Activated T-helper 9 cell treated with anti-CD3 and anti-CD28 coated beads, Interleukin-2, amount 50 U/mL, for 16 hours (primary cell): ENCODE measurements around the gene PRDM16.

Source experiments
- DNase-seq: peaks from one replicate; pipeline ENCODE4 v3.0.0-alpha.2; 2020; ENCODE audit warnings: low read depth

PRDM16 gene

DNA sequence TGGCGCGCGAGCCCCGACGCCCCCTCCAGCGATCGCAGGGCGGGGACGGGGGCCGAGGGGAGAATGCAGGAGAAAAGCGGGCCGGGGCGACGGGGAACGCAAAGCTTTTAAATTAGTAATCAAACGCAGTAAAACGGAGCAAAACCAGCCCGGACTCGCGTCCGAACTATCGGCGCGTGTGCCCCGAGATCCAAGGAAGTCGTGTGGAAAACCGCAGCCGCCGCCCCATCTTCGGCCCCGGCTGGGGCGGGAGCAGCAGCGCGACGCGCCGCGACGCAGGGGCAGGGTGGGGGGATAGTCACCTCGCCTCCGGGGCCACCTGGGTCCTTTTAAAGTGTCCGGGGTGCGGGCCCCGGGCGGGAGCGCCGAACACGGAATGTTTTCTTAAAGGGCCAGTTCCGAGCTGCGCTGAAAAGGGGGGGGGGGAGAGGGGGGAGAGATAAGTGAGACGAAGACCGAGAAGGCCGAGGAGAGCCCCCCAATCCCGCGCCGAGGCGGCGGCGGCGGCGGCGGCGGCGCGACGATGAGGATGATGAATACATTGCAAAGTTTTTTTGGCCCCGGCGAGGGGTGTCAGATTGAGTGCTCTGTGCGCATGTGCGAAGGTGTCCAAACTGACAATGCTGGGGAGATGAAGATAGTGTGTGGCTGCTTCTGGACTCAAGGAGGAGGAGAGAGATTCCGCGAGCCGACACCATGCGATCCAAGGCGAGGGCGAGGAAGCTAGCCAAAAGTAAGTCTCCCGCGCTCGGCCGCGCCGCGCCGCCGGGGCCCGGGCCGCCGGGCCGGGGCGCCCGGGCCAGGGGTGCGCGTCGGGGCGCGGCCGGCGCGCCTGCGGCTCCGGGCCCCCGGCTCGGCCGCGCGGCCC is at the start of gene PRDM16:
TSS of gene PRDM16 (plus strand) at position 640 of the 868 bp plus-strand sequence. CDS start at position 697, 57 bp downstream.
- DNase-seq: no peak

DNA sequence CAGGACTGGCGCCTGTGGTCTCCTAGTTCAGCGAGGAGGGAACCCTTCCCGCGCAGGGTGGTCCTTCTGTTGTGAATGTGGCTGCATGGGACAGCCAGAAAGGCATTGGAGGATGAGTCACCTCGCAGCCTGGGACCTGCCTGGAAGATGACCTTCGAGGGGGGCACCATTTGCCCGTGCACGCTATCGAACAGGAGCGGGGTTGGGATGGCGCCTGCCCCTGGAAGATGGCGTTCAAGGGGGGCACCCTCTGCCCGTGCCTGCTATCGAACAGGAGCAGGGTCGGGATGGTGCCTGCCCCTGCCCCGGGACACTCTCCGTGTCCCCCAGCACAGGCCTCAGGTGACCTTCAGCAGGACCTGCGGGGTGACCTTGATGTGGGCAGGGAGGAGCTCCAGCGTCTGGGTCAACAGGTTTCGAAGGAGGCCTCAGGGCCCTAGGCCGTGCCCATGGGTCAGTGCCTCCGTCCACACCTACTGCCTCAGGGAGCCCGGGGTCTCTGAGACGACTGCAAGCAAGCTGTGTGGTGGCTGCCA is 49.4 kb upstream of the PRDM16 start:
- DNase-seq: no peak

DNA sequence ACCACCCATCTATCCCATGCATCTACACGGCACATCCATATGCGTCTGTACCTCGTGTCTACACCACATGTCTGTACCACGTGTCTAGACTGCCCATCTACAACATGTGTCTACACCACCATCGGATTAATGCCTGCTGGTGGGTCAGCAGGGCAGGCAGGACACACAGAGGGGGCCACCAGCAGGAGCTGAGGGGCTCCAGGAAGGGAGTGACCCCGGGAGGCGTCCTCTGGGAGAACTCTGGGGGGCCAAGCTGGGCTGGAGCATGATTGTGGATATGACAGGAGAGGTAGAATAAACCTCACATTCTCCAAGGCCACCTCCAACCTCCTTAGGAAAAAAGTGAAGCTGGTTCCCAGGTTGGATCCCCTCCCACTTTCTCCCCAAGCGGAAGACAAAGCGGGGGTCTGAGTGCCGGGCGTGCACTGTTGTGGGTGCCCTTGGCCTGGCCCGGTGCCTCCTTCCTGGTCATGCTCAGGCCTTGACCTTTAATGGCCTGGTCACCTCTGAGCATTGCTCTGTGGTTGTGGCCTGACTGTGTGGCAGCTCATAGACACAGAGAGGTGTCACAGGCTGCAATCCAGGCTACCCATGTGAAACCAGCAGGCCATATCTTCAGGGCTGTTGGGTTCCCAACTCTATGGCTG is 48.6 kb upstream of the PRDM16 start:
- DNase-seq: no peak

DNA sequence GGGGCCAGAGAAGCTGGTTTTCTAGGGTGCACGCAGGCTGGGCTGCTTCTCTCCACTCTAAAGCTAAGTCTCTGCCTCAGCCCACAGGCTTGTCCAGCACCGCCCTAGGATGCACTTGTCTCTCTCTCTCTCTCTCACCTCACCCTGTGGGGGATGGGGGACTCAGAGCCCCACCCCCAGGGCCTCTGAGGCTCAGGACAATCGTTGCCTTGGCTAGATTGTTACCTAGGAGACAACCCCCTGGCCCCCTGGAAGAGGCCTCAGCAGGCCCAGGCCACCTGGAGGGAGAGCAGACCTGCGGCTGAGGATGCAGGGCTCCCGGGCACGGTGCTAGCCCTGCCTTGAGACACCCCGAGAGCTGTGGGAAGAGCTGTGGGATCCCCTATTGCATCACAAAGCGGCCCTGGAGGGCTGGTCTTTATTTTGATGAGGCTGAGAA is 47.8 kb upstream of the PRDM16 start, which contains the start of gene ACTRT2:
TSS of gene ACTRT2 (plus strand) at position 235 of the 439 bp plus-strand sequence. CDS start 220 bp downstream, outside the sequence.
- DNase-seq: no peak

DNA sequence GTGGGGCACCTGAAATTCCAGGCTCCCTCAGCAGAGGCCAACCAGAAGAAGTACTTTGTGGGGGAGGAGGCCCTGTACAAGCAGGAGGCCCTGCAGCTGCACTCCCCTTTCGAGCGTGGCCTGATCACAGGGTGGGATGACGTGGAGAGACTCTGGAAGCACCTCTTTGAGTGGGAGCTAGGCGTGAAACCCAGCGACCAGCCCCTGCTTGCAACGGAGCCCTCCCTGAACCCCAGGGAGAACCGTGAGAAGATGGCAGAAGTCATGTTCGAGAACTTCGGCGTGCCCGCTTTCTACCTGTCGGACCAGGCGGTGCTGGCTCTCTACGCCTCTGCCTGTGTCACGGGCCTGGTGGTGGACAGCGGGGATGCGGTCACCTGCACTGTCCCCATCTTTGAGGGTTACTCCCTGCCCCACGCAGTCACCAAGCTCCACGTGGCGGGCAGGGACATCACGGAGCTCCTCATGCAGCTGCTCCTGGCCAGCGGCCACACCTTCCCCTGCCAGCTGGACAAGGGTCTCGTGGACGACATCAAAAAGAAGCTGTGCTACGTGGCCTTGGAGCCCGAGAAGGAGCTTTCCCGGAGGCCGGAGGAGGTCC is 47.1 kb upstream of the PRDM16 start:
- DNase-seq: no peak

DNA sequence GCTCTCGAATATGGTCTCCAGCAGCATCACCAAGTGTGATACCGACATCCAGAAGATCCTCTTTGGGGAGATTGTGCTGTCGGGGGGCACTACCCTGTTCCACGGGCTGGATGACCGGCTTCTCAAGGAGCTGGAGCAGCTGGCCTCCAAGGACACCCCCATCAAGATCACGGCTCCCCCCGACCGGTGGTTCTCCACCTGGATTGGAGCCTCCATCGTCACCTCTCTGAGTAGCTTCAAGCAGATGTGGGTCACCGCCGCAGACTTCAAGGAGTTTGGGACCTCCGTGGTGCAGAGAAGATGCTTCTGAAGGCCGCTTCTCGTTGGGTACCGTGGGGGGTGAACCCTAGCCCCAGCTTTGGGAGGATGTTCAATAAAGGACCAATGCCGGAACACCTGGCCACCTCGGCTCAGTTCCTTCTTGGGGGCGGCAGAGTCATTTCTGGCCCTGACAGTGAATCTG is 46.5 kb upstream of the PRDM16 start:
- no peak for DNase-seq

DNA sequence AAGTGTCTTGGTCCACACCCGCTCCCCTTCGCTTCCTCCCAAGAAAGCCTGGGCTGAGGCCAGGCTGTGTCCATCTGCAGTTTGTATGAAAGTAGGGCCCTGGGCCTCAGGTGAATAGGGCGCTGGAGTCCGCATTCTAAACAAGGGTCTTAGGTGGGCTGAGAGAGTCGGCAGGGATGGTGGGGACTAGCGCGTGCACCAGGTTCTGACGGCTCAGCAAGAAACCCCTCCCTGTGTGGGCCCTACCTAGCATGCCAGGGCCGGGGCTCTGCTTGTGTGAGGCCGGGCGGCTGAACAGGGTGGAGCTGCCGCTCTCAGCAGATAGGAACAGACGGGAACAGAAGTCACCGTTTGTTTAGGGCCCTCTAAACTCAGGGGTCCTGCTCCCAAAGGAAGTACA is 46.0 kb upstream of the PRDM16 start:
- DNase-seq: no peak

DNA sequence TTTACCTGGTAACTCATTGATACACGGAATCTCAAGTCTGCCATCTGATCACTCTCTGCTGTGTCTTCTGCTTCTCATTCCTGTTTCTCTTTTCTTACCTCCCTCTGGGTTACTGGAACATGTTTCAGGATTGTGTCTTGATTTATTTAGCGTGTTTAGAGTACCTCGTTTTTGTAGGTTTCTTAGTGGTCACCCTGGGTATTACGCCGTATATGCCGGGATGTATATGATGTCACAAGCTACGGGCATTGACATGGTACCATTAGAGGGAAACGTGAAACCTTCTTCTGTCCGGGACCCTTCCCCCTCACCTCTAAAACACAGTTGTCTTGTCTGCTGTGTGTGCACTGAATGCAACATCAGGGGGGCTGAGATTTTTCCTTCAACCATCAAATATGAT is 45.0 kb upstream of the PRDM16 start:
- DNase-seq: no peak

DNA sequence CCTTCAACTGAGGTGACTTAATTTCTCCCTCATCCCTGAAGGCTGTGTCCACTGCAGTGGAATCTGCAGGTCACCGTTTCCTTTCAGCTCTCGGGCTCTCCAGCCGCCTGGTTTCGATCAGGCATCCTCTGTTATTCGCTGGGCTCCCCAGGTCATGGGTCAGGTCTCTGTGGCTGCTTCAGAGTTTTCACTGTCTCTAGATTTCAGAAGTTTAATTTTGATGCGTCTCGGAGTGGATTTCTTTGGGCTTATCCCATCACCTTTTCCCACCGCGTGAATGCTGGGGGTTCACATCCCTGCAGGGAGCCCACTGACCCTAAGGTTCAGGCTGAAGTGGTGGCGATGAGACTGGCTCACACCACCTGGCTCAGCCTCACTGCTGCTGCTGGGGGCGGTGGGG is 44.4 kb upstream of the PRDM16 start:
- no peak for DNase-seq

DNA sequence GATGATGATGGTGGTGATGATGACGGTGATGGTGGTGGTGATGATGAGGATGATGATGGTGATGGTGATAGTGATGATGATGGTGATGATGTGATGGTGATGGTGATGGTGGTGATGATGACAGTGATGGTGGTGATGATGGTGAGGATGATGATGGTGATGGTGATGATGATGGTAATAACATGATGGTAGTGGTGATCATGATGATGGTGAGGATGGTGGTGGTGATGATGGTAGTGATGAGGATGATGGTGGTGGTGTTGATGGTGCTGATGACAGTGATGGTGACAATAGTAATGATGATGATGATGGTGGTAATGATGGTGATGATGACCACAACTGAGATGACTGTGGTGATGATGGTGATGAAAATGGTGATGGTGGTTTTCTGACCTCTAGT is 42.9 kb upstream of the PRDM16 start:
- no peak for DNase-seq

DNA sequence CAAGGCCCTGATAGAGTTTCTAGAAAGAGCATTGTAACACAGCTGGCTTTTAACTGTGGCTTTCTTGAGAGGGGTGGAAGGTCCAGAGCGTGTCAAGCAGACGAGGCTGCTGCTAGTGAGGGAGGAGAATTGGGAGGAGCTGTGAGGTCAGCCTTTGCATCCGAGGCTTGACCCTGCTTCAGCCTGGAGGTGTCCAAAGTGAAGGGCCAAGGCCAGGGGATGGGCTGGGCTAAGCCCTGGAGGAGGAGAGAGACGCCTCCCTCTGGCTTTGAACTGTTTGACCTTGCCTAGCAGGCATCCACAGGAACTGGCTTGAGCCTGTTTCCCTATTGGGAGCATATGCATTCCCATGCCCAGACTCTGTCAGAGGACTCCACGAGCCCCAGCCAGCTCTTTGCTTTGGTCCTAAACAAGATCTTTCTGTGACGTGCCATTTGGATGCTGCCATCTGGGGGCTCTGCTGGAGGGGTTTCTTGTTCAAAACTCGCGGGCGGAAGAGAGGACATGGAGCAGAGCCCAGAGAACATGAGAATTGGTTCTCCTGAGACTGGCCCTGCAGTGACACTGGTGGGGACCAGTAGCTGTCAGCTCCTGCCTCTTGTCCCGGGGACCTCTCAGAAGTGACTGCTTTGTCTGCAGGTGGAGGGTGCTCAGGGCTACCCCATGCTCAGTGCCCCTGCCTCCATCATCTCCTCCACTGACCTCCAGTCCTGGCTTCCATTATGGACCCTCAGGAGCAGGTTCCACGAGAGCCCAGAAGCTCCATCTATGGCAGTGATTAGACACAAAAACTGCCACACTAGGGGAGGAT is 42.2 kb upstream of the PRDM16 start:
- DNase-seq: no peak

DNA sequence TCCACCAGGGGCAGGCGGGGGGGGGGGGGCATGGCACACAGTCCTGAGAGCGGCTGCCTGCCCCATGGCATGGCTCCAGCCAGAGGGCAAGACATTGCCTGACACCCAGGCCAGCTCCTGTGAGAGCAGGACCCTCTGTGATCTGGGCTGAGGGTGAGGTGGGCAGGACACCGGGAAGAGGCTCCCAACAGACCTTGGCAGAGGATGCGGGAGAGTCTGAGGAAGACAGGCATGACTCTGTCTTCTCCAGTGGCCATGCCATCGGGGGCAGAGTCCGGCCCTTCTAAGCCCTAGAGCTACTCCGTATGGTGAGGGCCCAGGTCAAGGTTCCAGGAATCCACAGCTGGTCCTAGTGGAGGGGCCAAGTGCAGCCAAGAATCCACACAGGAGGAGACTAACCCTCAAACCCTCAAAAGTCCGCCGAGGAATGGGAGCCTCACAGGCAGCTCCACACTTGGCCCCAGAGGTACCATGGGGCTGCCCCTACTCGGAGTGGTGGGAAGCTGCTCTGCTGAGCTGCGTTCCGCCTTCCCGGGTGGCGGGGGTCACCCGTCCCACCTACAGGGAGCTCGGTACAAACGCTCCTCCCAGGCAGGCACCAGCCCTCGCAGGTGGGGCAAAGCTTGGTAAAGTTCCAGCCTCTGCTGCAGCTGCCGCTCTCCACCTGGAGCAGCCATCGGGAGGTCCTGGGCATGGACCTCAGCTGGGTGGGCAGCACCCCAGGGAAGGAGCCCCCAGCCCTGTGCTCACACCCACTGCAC is 41.2 kb upstream of the PRDM16 start:
- no peak for DNase-seq

DNA sequence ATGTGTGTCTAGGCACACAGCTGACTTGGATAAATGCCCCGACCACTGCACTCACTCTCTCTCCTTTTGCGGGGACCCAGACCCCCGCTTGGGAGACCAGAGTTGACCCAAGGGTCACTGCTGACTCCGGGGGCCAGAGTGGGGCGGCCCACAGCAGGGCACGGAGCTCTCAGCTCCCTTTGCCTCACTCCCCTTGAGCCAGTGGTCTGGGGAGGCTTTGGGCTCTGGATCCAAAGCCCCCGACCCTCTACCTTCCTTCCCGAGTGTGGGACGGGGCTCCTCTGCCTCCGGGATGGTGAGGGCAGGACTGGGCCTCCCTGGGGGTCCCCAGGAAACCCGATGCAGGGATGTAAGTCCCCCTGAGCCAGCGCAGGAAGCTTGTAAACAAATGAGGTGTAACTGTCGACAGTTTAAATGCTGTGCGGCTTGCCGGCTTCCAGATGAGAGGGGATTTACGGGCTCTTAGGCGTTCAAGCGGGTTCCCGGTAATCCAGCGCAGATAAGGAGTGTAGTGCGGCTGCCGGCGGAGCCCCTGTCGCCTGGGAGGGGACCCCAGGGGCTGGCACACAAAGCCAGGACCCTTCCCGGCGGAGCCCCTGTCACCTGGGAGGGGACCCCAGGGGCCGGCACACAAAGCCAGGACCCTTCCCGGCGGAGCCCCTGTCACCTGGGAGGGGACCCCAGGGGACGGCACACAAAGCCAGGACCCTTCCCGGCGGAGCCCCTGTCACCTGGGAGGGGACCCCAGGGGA is 40.3 kb upstream of the PRDM16 start:
- no peak for DNase-seq

DNA sequence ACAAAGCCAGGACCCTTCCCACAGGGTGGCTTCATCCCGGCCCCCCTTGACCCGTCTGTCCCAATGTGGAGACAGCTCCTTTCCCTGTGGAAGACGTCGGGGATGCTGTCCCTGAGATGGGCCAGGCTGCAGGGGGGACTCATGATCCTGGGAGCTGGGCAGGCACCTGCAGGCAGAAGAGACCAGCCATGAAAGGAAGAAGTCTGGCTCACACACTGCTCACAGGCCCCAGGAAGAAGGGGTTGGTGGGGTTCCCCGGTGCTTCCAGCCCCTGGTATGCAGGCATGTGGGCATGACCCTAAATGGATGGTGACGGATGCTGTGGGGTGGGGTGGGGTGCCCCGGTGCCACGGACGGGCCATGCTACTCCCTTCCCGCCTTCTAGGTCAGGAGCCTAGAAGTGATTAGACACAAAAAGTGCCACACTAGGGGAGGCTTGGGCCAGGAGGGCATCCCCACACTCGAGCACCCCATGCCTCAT is 39.5 kb upstream of the PRDM16 start:
- no peak for DNase-seq

DNA sequence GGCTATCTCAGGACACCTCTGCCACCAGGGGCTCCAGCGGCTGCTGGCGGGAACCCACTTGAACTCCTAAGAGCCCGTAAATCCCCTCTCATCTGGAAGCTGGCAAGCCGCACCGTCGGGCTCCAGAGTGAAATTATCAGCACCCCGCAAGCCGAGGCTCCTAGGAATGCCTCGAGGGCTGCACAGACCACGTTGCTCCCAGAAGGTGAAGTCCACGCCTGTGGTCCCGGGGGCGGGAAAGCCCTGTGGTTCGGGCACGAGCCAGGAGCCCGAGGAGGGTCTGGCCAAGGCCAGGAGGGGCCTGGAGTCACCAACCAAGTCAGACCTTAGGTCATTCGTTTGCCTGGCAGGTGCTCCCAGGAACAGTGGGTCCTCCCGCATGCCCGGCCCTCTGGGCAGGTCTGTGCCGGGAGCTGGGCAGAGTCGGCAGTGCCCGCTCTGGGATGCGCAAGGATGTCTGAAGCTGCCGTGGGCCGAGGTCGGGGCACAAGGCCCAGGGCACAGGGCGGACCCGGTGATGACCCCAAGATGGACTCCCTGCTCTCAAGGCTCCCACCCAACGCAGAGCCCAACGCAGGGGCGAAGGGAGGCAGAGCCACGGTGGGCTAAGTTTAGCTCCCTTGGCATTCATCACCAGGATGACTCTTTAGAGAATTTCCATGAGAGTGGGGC is 38.9 kb upstream of the PRDM16 start:
- DNase-seq: no peak

DNA sequence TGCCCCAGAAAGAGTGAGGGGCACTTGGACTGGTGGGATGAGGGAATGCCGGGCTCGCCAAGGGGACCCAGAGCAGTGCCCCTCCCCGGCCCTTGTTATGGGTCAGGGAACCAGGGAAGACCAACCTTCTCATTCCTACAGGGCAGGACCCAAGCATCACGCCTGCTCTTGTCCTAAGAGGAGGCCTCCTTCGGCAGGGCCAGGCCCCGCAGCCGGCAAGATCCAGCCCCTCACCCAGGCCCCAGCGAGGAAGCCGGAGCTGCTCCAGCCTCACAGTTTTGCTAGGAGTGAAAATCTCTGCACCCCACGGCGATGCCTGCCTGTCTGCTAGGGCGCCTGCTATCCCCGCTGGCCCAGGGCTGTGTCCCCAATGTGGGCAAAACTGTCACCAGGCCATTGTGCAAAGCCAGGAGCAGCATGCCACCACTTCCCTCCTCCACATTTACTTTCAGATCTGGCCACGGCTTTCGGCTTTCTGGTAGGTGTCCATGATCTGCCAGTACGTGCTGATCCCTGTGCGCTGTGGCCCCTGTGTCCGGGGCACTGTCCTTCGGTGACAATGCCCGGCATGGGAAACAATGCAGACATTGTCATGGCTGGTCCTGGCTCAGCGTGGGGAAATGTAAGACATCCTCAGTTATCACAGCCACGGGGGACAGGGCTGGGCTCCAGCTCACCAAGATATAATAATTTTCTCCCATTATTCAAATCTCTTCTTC is 38.2 kb upstream of the PRDM16 start:
- DNase-seq: no peak

DNA sequence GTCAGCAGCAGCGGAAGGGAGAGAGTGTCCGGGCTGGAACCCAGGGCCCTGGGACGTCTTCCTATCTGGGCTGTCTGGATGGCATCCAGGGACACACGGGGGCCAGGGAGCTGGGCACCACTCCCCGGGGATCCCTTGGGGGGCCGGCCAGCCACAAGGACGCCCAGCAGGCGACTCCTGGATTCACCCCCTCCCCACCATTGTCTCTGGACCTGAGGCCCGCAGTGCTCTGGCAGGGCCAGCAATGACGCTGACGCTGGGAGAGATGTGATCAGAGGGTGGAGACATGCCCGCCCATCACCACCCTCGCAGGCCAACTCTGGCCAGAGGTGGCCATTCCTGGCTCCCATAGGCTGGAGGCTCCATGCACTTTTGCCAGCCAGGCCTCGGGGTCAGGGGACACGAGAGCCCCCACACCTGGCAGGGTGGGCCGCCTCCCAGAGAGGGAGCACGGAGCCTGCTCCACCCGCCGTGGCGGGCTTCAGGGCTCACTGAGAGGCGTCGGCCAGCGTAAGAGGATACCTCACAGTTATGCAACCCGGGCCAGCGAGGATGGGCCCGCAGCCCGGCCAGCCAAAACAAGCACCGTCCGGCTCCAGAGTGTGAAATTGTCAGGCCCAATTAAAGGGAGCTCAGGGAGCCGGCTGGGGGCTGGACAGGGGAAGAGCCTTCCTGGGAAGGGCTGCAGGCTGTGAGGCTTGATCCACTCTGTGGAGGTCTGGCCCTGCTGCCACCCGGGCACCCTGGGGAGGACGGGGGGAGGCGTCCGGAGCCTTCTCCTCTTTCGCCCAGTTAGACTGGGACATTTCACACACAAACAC is 37.4 kb upstream of the PRDM16 start:
- DNase-seq: no peak
